Endothelial cell of umbilical vein (primary cell): Measurements from ENCODE around the gene MAL.

Experiments
- CTCF ChIP-seq, 2 donors: IDR thresholded peaks; 1 replicate in 1 of 2; 2 replicates in 1 of 2; pipeline ENCODE4 v1.5.1; 2011; ENCODE audit warnings: low read length in 2 of 2, mild to moderate bottlenecking in 2 of 2, moderate library complexity in 2 of 2, control low read depth in 1 of 2, inconsistent platforms in 1 of 2, low read depth in 1 of 2; ENCODE audit not compliant: insufficient read depth in 1 of 2; ENCODE audit errors: extremely low read depth in 1 of 2
- EZH2 ChIP-seq: IDR thresholded peaks from 2 replicates; pipeline ENCODE4 v1.6.1; 2012; ENCODE audit warnings: borderline replicate concordance, low read depth, mild to moderate bottlenecking, moderate library complexity, low read length, inconsistent platforms; ENCODE audit not compliant: severe bottlenecking
- GATA2 ChIP-seq: IDR thresholded peaks from 2 replicates; pipeline ENCODE4 v1.7.0; 2011; ENCODE audit warnings: low read depth, mild to moderate bottlenecking, moderate library complexity, mixed read lengths, low read length; ENCODE audit not compliant: insufficient read length, insufficient read depth
- MAX ChIP-seq: IDR thresholded peaks from 2 replicates; pipeline ENCODE4 v1.6.1; 2011; ENCODE audit not compliant: insufficient read depth, insufficient read length
- MYC ChIP-seq: IDR thresholded peaks from one replicate; pipeline ENCODE4 v1.6.1; 2011; ENCODE audit warnings: mild to moderate bottlenecking, low read depth, low read length
- POLR2A ChIP-seq: IDR thresholded peaks from 2 replicates; pipeline ENCODE4 v1.6.1; 2012; ENCODE audit warnings: low read depth, mild to moderate bottlenecking, control low read depth, low read length
- POLR2AphosphoS5 ChIP-seq: IDR thresholded peaks from 2 replicates; pipeline ENCODE4 v1.6.1; 2012; ENCODE audit warnings: low read depth, mild to moderate bottlenecking, control low read depth, low read length, moderate library complexity; ENCODE audit not compliant: insufficient read depth

- TF ChIP-seq GATA2, result no peak
- no peak for TF ChIP-seq POLR2A
- TF ChIP-seq CTCF (IDR thresholded peaks at IDR 0.05; ENCODE audit: extremely low read depth in 1 of 2, insufficient read depth in 1 of 2, low read depth in 1 of 2, low read length in 2 of 2), result no peak
- TF ChIP-seq POLR2AphosphoS5, result no peak
- no peak for TF ChIP-seq MAX
- no peak for TF ChIP-seq EZH2
- TF ChIP-seq MYC, result no peak
These were observed 31.3 kb downstream of the MAL start for GRCh38 chr2:95056461-95057459.
